A549 treated with Mapracorat at 1 μM for 4 hours (cell line): ENCODE data around the gene CLK1. TPM values are rescaled to one million over a fixed set of nuclear protein-coding genes. Genes with fewer than 3 reads are reported as not detected.

Experiments
- total RNA-seq: library from RNA; stranded (reverse); fragments of 200-300 nt; extraction: Qiagen RNA extraction; gene quantifications from 5 replicates; pipeline ENCODE4 v1.2.3, GENCODE V29; 2022

Gene CLK1
- 32.6 to 36.5 TPM (median 35.1 TPM) in 5 replicates for total RNA-seq

DNA sequence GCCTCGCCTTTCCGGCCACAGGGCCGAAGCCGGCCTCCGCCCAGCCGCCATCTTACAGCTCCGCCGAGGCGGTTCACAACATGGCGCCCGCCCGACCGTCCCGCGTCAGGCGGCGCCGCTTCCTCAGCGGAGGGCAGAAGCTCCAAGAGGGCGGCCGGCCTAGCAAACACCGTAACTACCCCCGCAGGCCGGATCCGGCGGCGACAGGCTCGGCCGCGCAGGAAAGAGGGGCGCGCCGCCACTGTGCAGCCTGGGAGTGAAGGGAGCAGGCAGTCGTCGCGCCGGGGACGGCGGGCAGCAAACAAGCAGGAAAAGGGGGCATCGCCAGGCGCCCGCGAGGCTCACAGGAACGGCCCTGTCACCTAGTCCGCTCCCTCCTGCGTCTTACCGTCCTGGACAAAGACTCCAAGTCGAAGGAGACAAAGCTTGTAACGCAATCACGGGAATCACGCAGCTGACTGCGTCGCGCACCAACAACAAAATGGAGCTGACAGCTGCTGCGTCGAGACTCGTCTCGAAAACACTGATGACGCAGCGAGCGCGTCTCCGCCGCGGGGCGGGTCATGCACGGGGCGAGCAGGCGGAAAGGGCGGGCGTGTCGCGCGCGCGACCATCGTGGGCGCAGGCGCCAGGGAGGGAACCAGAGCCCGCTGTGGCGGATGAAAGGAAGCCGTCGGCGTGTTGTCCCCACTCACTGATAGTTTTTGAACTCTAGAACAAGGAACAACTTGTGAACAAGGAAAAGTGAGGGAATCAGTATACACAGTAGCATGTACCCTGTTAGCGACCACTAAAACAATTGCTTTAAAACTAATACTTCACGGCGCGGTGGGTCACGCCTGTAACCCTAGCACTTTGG is at the start of gene CLK1:
TSS of gene CLK1 (minus strand) at position 483 of the 859 bp plus-strand sequence. CDS start 2,796 bp downstream, outside the sequence.

DNA sequence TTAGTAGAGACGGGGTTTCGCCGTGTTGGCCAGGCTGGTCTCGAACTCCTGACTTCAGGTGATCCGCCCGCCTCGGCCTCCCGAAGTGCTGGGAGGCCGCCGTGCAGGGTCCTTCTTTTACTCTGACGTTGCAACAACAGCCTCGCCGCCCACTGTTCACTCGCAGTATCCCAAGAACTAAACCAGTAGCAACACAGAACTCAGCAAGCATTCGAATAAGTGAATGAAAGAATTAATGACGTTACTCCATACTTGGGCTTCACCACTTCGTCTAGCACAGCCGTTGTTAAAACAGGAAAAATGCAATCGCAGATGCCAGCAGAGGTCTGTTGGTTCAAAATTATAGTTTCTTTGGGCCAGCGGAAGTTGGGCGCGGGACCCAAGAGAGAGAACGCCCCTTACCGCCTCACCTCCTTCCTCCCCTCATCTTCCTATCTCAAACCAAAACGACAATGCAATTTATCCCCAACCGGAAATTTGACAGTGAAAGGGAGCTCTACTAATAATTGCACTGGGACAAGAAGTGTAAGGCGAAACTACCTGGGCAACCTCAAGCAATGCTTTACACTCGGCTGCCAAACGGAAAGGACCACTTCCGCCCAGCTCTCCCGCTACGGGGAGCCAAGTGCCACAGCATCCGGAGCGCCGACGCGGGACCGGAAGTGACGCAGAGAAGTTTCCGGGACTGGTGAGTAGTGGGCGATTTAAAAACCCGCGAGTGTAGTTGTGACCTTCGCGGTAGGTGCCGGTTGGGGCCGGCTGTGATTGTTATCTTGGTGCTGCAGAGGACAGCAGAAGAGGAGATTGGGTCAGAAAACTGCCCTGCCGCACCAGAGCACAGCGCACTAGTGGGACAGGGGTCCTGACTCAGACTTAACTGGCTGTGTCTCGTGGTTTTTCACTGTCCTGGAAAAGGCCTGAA is 24.5 kb upstream of the CLK1 start, which contains the start of the genes NIF3L1 and PPIL3:
TSS of gene NIF3L1 (plus strand) at position 668 of the 922 bp plus-strand sequence. CDS start 2,573 bp downstream, outside the sequence.
TSS of gene PPIL3 (minus strand) at position 374 of the 922 bp plus-strand sequence. CDS start 1,462 bp downstream, outside the sequence.

DNA sequence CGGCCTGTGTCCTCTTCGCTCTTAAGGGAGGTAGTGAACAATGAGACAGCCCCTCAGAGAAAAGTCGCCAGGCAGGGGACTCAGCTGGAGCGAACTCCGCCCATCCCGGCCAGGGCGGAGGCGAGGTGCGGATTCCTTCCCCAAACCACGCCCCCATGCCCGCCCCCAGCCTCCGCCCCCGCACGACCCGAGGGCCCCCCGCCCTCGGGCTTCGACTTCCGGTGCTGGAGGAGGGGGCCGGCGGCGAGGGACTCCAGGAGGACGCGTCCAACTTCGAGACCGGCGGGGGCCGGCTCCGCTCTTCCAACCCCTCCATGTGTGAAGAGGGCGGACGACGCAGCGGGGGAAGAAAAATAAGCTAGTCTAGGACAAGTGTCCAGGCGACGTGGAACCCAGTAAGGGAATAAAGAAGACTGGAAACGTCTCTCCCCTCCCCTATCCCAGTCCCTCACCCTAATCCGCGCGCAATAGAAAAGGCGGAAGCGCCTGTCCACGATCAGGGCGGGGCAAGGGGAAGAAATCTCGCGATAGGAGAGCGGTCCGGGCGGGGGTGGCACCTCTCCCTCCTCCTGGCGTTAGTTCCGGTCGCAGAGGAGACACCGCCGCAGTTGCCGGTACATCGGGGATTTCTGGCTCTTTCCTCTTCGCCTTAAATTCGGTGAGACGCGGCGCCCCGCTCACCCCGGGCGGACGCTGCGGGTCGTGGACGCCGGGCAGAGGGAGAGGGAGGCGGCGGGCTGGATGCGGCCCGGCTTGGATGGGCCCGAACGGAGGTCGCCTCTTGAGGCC is 52.9 kb downstream of the CLK1 start, which contains the start of gene BZW1:
TSS of gene BZW1 (plus strand) at position 578 of the 789 bp plus-strand sequence. CDS start 1,308 bp downstream, outside the sequence.

Other genes starting within 250 kb of the CLK1 start
- 351 to 573 TPM (median 455 TPM) in 5 replicates for gene BZW1, start 52.7 kb downstream of the CLK1 start, total RNA-seq
- gene PPIL3, start 24.4 kb upstream of the CLK1 start, total RNA-seq = 20.3 to 29.1 TPM (median 23.3 TPM) in 5 replicates
- gene NIF3L1, start 24.7 kb upstream of the CLK1 start, total RNA-seq = 35.4 to 44.2 TPM (median 36.3 TPM) in 5 replicates
- gene ORC2, start 99.0 kb upstream of the CLK1 start, total RNA-seq = 10.8 to 14.1 TPM (median 13.4 TPM) in 5 replicates
- 3.0 to 6.0 TPM (median 4.9 TPM) in 5 replicates for gene HYCC2, start 207.0 kb upstream of the CLK1 start, total RNA-seq
- 130 to 169 TPM (median 138 TPM) in 5 replicates for gene NDUFB3, start 207.3 kb upstream of the CLK1 start, total RNA-seq